Calu3 (cell line): Measurements from ENCODE around the gene FOXS1. TPM values are rescaled to one million over a fixed set of nuclear protein-coding genes. Genes with fewer than 3 reads are reported as not detected.

ENCODE experiments used
- BruUV-seq: library from RNA; stranded (reverse); fragments of 400-500 nt; replicated peaks from 2 replicates; lab custom pipeline; 2021; lab: Mats Ljungman, UMichigan
- CTCF ChIA-PET: fragments of 300-600 bp; sonication (Branson Sonifier 250); formaldehyde crosslinking; loops from one replicate; lab custom pipeline; 2022; ENCODE audit warnings: antibody characterized with exemption; lab: Charles Lee
- DNase-seq: peaks from one replicate; pipeline ENCODE4 v3.0.0; 2022
- H3K27ac Mint-ChIP-seq: one replicate; pipeline ENCODE4 v1.8.0; 2022; ENCODE audit warnings: mixed read lengths; ENCODE audit not compliant: unreplicated experiment
- H3K27me3 Mint-ChIP-seq: one replicate; pipeline ENCODE4 v1.8.0; 2022; ENCODE audit warnings: mixed read lengths; ENCODE audit not compliant: unreplicated experiment
- H3K36me3 Mint-ChIP-seq: one replicate; pipeline ENCODE4 v1.8.0; 2022; ENCODE audit warnings: mild to moderate bottlenecking, moderate library complexity, mixed read lengths; ENCODE audit not compliant: insufficient read depth, unreplicated experiment
- H3K4me1 Mint-ChIP-seq: one replicate; pipeline ENCODE4 v1.8.0; 2022; ENCODE audit warnings: mild to moderate bottlenecking, low read depth, mixed read lengths; ENCODE audit not compliant: unreplicated experiment
- H3K4me3 Mint-ChIP-seq: one replicate; pipeline ENCODE4 v1.8.0; 2022; ENCODE audit warnings: mild to moderate bottlenecking, low read depth, moderate library complexity, mixed read lengths; ENCODE audit not compliant: unreplicated experiment
- H3K9me3 Mint-ChIP-seq: one replicate; pipeline ENCODE4 v1.8.0; 2022; ENCODE audit warnings: low read depth, mixed read lengths; ENCODE audit not compliant: unreplicated experiment
- CTCF ChIP-seq: fragments of 200-600 bp; IDR thresholded peaks from one replicate; pipeline ENCODE4 v1.8.0; 2022; ENCODE audit warnings: antibody characterized with exemption; ENCODE audit not compliant: unreplicated experiment
- intact Hi-C: fragments of 100-400 bp; cut with micrococcal nuclease; formaldehyde crosslinking; loops from one replicate; pipeline ENCODE4 v1.10.0; 2022; ENCODE audit not compliant: unreplicated experiment
- total RNA-seq: library from RNA; stranded (reverse); gene quantifications from 2 replicates; pipeline ENCODE4 v1.2.3, GENCODE V29; 2022

FOXS1 gene
- total RNA-seq, 1 experiment from 2014 or later = not detected

- CTCF ChIA-PET = interaction anchor here (0.7 kb wide), 1 partner anchor 1038 kb away, joined by 3 read pairs; no protein-coding TSS in a partner anchor
- no peak overlapping the region for H3K27ac Mint-ChIP-seq
- no peak overlapping the region for H3K4me3 Mint-ChIP-seq
- BruUV-seq = no TSS peak
- no peak for TF ChIP-seq CTCF
- H3K9me3 Mint-ChIP-seq = no peaks in the 10 kb centered on the region
- no peaks in the 10 kb centered on the region for H3K27me3 Mint-ChIP-seq
- peaks cover 8% of the 10 kb centered on the region for H3K36me3 Mint-ChIP-seq
- peaks cover 16% of the 10 kb centered on the region for H3K4me1 Mint-ChIP-seq
- intact Hi-C loops = no loop called here
- DNase-seq = no peak
Measured at GRCh38 chr20:31857861-31858759, 12.7 kb upstream of the FOXS1 start.

- TF ChIP-seq CTCF = no peak
- Mint-ChIP-seq H3K36me3 (peaks cover 2% of the 10 kb centered on the region), H3K4me3 (no peak overlapping the region), H3K9me3 (no peaks in the 10 kb centered on the region), H3K4me1 (peaks cover 9% of the 10 kb centered on the region), H3K27ac (no peak overlapping the region), H3K27me3 (peaks cover 5% of the 10 kb centered on the region)
- DNase-seq = no peak
- CTCF ChIA-PET = interaction anchor here (1.7 to 2.8 kb wide), 2 partner anchors 95 to 236 kb away, joined by 3 to 14 read pairs; partner anchors contain the start of gene PDRG1
- intact Hi-C loops = no loop called here
- no TSS peak for BruUV-seq
Measured at GRCh38 chr20:31856516-31856915, 11.1 kb upstream of the FOXS1 start.

DNA sequence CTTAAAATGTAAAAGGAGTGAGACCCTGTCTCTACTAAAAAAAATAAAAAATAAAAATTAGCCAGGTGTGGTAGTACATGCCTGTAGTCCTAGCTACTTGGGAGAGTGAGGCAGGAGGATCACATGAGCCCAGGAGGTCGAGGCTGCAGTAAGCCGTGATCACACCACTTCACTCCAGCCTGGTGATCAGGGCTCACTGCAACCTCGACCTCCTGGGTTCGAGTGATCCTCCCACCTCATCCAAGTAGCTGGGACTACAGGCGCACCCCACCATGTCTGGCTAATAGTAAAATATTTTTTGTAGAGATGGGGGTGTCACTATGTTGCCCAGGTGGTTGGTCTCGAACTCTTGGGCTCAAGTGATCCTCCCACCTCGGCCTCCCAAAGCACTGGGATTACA is 8.1 kb upstream of the FOXS1 start:
- CTCF ChIA-PET = interaction anchor here (0.5 to 2.6 kb wide), 11 partner anchors 10 to 248 kb away, joined by 3 to 36 read pairs (median 4); partner anchors contain the start of gene PDRG1
- no peak overlapping the region for H3K4me3 Mint-ChIP-seq
- peaks cover 7% of the 10 kb centered on the region for H3K36me3 Mint-ChIP-seq
- H3K9me3 Mint-ChIP-seq = no peaks in the 10 kb centered on the region
- BruUV-seq = no TSS peak
- H3K27ac Mint-ChIP-seq = no peak overlapping the region
- intact Hi-C loops = loop anchor here (5.0 kb wide), 1 partner anchor 239 kb away; no protein-coding TSS in a partner anchor
- H3K27me3 Mint-ChIP-seq = peaks cover 36% of the 10 kb centered on the region
- TF ChIP-seq CTCF = no peak
- peaks cover 9% of the 10 kb centered on the region for H3K4me1 Mint-ChIP-seq
- DNase-seq = no peak

GRCh38 chr20:31851240-31851955 is 6.0 kb upstream of the FOXS1 start:
- peaks cover 7% of the 10 kb centered on the region for H3K36me3 Mint-ChIP-seq
- CTCF ChIA-PET = interaction anchor here (0.7 to 2.6 kb wide), 6 partner anchors 28 to 181 kb away, joined by 3 to 36 read pairs (median 5); partner anchors contain the start of gene PDRG1
- no peak for DNase-seq
- no peak overlapping the region for H3K27ac Mint-ChIP-seq
- TF ChIP-seq CTCF = no peak
- H3K4me1 Mint-ChIP-seq = peaks cover 9% of the 10 kb centered on the region
- H3K27me3 Mint-ChIP-seq = peaks cover 46% of the 10 kb centered on the region
- H3K9me3 Mint-ChIP-seq = no peaks in the 10 kb centered on the region
- no peak overlapping the region for H3K4me3 Mint-ChIP-seq
- no TSS peak for BruUV-seq
- intact Hi-C loops = loop anchor here (5.0 kb wide), 1 partner anchor 241 kb away; no protein-coding TSS in a partner anchor
